GM18517 (cell line): Measurements from ENCODE around the gene JAKMIP1.

Source experiments
- ATAC-seq: cut with Tn5 transposase; IDR thresholded peaks from one replicate; pipeline ENCODE4 v1.9.1; 2021; ENCODE audit warnings: mild to moderate bottlenecking, moderate library complexity; ENCODE audit not compliant: unreplicated experiment

Gene JAKMIP1

DNA sequence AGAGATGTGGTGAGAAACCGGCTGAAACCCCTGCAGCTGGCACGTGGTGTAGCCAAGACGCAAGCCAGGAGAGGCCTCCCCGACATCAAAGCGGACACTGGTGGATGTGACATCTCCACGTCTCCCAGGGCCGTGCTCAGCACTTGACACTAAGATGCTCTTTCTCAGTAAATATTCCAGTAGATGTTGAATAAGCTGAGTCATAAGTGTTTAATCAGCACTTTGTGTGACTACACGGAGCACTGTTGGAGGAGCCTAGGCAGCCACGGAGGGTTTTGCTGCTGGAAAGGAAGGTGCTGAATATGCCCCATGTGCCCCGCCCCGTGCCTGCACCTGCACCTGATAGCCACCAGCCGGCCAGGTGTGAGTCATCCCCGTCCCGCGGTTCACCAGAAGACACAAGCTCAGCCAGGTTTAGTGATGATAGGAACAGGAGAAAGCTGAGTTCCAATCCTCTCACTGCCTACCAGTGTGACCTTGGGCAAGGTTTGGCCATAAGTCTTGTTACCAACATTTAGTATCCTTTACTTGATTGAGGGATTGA, 153.1 kb downstream of the JAKMIP1 start:
- ATAC-seq: no peak

DNA sequence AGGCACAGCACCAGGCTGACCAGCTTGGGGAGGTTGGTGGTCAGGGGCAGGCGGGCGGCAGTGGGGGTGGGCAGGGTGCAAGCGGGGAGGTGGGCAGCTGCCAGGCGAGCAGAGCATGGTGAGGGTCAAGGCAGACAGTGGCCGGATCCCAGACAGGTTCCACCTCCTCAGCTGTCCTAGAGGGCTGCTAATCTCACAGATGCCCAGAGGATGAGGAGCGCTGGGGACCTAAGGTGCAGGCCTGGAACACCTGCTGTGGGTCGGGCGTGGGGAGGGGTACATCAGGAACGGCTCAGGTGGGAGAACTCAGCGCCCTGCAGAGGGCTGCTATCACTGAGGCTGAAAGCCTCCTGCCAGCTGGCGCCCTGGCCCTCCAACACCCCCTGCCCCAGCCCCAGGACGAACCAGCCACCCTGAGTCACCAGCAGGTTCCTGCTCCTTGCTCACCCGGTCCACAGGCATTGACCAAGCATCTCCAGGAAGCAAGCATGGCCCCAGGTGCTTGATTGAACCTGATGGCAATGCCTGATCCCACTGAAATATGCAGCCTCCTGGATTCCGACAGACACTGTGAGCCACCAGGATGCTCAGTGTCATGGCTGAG, 153.7 kb downstream of the JAKMIP1 start:
- no peak for ATAC-seq

DNA sequence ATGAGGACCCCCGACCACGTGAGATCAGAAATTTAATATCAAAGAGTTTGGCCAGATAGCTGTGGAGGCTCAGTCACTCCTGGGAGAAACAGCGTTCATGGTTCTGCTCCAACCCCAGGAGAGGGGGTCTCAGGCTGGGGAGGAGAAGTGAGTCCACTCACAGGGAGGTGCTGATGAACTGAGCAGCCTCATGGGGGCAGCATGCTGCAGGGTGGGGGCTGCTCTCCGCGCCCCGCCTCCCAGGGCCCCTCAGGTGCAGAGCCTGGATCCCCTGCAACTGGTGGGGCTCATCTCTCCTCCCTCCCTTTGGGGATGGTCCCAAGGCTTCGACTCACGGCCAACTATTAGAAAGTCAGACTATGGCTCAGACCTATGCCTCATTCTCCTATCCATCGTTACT, 155.5 kb downstream of the JAKMIP1 start:
- ATAC-seq: no peak

DNA sequence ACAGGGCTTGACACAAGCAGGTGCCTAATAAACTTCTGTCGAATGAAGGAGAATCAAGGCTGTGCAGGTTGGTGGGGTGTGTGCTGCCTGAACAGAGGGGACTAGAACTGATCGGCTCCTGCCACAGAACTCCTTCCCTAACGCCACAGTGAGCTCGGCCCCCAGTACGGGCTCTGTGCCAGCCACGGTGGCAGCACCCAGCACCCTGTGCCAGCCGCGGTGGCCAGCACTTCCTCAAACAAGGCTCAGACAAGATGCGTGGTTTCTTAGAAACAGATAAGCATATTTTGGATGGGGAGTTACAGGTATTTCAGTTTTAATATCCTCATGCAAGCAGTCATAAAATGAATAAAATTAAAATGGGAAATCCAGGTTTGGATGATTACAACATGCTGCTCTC, 156.1 kb downstream of the JAKMIP1 start:
- ATAC-seq: no peak

DNA sequence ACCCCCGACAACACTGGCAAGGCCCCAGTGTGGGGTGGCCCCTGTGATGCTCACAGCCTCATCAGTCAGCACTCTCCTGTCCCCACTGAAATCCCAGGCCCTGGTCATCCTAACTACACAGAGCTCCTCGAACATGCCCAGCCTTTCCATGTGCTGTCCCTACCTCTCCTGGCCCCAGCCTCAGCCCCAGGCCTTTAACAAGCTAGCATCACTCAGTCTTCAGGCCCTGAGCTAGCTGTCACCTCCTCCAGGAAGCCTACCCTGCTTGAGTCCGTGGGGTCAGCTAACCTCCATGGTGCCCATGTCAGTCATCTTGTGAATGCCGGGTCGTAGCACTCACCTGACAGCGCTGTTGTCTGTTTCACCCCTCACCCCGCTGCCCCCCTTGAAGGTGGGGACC, 156.5 kb downstream of the JAKMIP1 start:
- ATAC-seq: no peak

DNA sequence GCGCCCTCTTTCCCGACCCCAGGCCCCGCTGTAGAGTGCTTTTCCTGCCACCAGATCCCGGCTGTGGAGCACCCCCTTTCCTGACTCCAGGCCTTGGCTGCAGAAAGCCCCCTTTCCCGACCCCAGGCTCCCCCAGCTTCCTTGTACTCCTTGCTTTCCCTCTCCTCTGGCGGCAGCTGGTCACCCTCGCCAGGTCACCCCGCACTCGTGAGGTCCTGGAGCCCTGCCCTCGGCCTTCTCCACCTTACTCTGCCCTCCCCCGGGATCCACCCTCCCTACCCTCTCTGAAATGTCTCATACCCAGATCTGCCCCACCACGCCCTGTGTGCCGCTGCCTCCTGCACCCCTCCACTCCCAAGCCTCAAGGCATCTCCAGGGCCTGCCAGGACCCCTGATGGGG, 157.2 kb downstream of the JAKMIP1 start:
- no peak for ATAC-seq

DNA sequence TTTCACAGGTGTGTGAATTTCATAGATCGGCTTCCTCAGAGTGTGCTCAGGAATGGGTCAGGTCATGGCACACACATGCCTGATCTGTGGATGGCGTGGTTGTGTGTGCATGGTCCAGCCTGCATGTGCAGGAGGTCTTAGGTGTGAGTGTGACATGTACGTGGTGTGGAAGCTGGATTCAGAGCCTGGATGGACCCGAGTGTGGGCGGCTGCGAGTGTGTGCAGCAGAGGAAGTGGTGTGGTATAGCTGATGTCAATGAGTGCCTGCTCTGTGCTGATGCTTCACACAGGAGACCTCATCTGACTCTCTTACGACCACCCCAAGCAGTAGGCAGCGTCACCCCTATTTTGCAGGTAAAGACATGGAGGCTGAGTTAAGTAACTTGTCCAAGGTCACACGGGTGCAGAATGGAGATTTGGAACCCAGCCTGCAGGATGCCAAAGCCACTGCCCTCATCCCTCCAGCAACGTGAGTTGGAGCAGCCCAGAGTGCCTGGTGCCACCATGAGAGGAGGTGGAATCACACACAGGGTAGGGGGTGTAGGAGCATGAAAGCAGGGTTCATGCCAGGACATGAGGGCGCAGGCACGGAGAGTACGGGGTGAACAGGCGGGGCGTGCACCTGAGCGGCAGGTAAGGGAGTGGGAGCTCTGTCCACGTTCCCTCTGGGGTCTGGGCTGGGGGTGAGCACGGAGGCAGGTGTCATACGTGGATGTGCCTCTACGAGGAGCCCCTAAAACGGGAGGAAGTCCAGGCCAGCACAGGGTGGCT, 157.9 kb downstream of the JAKMIP1 start:
- no peak for ATAC-seq

DNA sequence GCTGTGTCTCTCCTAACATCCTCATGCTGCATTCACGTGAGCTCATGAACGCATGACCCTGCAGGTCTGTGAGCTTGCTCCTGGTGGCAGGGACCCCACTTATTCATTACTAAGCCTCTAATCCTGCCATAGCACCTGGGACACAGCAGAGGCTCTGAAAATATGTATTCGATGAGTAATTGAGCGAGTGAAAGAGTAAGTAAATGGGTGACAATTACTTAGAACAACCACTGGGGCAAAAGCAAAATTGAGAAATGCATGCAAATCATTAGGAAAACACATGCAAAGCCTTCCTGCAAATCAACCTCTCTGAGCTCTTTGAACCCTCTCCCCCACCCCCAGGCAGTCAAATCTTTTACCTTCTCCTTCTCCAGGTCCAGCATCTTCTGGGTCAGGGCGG, 158.5 kb downstream of the JAKMIP1 start:
- no peak for ATAC-seq

DNA sequence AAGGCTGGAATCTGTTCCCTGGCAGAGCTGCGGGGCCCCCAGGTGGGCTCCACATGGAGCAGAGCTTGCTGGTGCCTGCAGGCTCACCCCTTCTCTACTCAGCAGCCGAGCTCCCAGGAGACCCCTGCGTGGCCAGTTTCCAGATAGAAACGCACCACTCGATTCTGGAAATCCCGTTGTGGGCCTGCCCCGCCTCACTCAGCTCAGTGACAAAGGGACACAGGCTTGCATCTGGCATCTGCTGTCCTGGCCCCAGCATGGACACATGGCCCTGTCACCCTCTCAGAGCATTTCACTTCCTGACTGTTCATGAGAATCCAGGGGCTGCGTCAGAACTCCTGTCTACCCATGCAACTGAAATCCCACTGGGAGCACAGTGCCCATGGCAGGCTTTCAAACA, 161.6 kb downstream of the JAKMIP1 start:
- no peak for ATAC-seq

DNA sequence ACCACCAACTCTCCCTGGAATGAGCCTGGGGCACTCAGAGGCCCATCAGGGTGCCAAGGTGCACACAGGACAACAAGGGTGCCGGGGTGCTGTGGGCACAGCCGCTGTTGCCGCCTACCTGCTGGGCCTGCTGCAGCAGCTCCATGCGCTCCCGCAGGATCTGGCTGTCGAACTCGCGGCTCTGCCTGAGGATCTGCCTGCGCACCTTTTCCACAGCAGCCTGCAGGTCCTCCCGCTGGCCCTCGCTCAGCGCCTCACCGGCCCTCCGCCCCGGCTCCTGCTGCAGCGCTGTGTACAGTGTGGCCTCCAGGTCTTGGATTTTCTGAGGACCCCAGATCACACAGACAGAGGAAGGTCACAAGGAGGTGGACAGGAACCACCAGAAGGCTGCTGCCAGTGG, 164.6 kb downstream of the JAKMIP1 start:
- no peak for ATAC-seq

DNA sequence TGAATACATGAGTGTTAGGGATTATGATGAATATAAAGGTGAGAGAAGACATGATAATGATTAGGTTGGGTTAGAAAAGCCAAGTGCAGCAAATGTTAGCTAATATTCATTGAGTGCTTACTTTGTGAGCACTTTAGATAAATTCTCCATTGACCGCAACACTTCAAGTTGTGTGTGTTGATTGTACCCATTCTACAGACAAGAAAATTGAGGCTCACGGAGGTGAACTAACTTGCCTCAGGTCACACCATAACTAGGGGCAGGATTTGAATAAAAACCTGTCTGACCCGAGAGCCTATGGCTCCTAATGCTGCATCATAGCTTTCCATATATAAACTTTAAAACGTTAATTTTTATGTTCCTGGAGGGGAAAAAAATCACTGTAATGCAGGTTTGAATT, 167.0 kb downstream of the JAKMIP1 start:
- ATAC-seq: no peak

DNA sequence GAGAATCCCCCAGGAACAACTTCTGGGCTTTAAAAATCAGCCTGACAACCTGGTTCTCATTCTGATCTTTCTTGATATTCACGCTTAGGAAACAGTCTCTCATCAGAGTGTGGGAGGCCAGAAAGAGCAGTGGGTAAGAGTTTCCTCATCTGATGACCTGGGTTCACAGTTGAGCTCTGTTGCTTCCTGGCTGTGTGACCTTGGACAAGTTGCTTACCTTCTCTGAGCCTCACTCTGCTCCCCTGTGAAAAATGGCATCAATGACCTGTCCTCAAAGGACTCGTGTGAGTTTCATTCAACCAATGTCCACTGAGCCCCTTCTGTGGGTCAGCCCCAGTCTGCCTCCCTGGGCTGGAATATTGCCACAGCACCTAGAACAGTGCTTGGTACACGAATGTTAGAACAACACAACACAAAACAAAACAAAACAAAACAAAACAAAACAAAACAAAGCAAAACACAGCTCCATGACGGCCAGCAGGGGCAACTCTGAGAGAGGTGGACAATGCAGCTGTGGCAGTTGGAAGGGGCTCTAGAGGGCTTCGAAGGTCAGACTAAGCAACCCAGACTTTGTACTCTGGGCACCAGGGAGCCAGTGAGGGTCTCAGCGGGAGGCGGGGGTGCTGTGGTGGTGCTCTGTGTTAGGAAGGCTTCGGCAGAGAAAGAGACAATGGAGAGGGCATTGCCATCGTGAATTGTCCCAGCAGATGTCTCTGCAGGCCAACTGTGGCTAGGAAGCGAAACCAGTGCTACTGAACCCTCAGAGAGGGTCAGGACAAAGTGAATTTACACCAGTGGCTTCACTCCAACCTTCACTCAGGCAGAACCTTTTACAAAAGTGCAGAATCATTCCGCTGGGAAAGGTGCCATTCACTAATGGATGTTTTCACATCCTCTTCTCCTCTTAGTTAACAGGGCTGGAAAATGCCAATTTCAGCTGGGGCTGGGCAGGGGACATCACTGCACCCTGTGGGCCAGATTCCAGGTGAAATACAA, 167.8 kb downstream of the JAKMIP1 start:
- no peak for ATAC-seq

DNA sequence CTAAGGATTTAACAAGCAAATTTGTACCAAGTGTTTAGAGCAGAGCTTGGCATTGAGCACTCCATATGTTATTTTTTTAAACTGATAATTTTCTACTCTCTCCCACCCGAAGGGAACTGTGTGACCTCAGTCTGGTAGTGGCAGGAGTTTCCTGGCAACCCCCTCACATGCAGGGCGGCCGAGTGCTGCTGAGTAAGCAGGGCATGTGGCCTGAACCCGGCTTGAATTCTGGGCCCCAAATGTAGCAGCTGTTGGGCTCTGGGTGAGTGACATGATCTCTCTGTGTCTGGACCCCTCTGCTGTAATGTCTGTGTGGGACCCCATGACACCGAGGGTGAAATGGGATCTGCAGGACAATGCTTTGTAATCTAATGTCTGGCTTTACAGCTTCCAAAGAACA, 168.5 kb downstream of the JAKMIP1 start:
- ATAC-seq: no peak

DNA sequence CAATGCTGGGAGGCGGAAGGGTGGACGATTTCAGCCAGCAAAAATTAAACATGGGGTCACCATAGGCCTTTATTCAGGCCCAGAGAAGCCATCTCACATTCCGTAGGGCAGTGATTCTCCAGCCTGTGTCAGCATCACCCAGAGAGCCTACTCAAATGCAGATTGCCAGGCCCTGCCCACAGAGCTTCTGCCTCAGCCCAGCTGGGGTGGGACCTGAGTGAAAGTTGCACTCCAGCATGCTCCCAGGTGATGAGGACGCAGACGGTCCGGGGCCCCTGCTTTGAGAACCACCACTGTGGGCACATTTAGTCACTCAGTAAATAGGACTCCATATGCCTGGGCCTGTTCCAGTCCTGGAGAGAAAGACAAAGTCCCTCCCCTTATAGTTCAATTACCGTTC, 169.7 kb downstream of the JAKMIP1 start:
- no peak for ATAC-seq

DNA sequence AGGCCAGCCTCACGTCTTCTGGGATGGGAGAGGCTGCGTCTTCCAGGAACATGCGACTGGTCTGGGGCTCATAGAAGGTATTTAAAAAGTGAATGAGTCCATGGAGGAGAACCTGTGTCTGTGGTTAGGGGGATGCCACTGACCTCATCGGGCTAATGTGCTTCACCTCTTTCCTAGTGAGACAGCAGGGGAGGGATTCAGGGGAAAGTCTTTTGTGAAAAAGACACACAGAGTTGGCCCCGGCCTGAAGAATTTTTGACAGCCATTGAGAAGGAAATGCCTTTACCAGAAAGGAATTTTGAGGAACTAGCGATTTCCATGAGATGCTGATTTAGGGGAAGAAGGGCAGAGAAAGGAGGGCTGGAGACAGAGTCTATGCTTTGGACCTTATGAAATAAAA, 171.1 kb downstream of the JAKMIP1 start:
- ATAC-seq: no peak

DNA sequence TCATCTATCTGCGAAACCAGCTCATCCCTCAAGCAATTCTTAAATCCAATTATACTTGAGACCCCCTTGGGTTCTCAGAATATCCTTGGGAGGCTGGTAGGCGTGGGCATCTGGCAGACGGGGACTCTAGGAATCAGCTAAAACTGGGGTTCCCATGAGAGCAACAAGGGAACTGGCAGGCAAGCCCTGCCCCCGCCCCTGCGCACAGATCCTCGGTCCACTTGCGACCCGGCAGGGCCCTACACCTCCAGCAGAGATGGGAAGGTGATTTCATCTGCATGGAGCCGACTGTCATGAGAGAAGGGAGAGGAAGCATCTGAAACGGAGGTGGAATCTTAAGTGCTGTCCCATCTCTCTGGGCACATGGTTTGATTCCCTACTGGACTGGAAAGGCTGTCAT, 172.2 kb downstream of the JAKMIP1 start:
- no peak for ATAC-seq

DNA sequence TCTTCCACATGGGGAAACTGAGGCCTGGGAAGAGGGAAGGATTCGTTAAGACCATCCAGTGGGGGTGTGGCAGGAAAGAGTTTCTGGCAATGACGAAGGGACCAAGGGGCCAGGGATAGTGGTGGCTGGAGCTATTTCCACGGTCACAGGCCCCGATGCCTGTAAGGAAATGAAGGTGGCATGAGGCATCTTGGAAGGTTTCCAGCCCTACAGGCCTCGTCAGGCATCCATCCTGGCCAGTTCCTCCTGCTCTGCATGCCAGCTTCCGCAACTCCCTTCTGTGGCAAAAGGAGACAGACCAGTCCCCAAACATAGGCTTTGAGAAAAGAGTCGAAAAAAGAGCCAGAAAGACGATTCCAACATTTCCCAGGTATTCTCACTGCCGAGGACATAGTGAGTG, 173.0 kb downstream of the JAKMIP1 start:
- ATAC-seq: no peak

DNA sequence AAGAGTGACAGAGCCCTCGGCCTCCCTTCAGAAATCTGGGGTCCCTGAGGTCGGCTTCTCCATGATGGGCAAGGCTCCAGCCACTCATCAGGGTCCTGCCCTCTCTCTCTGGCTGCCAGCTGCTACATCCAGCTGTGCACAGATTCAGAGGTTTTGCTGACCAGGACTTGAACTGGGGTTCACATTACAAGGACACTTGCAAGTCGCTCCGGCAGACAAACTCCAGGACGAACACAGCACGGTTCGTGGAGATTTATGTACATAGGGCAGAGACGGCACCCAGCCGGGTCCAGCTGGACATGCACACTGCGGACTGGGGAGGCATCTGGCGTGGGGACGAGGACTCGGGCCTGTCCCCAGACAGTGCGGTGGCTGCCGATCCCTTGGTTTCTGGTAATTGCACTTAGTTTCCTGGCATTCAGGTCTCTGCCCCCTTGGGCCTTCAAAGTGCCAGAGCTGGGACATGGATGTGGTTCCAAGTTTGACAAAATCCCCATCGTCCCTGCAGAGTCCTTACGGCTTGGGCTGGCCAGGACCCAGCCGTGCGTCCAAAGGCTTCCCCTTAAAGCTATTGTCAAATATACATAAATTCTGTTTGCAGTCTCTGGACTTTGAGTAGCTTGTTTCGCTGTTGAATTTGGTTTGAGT, 175.9 kb downstream of the JAKMIP1 start:
- ATAC-seq: no peak

DNA sequence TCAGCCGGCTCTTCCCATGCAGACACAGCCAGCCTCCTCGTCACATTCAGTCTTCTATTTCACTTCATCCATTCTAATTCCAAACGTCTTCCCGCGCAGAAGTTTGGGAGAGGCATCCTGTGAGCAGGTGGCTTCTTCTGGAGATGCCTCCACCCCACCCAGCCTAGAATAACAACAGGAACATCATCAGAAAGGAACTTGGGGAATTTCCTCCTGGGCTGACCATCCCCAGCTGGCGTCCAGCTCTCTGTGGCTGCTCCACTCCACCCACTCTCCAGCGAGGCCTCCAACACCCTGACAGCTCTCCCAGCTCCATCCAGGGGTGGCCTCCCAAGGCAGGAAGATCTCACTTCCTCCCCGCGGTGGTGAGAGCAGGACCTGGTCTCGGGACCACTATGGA, 176.6 kb downstream of the JAKMIP1 start:
- ATAC-seq: no peak

DNA sequence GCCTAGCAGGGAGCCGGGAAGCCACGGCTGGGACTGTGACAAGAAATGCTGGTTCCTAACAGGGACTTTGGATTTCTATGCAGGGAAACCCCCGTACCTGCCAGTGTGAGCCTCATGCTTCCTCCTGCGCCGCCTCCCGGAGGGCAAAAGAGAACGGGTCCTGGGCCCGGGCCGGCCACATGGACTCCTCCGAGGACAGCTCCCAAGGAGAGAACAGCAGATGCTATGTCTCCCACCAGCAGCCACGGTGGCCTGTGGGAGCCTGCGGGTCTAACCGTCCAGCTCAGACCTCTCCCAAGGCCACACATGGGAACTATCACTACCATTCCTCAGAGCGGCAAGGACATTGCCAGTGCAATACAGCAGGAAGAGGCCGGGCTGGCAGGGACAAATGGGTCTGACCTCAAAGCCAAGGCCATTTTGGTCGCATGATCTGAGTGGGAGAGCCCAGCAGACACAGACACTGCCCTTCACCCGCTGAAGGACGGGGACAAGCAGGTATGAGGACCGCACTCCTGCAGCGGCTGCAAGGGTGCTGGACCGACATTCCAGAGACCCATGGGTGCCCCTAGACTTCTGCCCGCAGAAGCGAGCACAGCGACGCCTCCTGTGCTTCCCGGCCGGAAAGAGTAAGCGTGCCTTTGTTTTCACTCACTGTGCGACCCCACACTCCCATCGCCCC, 177.6 kb downstream of the JAKMIP1 start:
- no peak for ATAC-seq
